H1 (cell line): ENCODE measurements around the gene SPDYC. TPM values are rescaled to one million over a fixed set of nuclear protein-coding genes. Genes with fewer than 3 reads are reported as not detected.

ENCODE experiments used
- CTCF ChIA-PET: fragments of 300-600 bp; sonication (Branson Sonifier 250); formaldehyde crosslinking; loops from one replicate; lab custom pipeline; 2021; ENCODE audit not compliant: partially characterized antibody; lab: Charles Lee
- POLR2A ChIA-PET: fragments of 300-600 bp; sonication (Branson Sonifier 250); formaldehyde crosslinking; loops from one replicate; lab custom pipeline; 2021; ENCODE audit warnings: inconsistent platforms; ENCODE audit not compliant: partially characterized antibody; lab: Charles Lee
- DNase-seq, 2 experiments: peaks; one replicate each; pipeline versions ENCODE4 v3.0.0 to v3.0.0-alpha.2; 2010 to 2022; ENCODE audit warnings: low spot score in 2 of 2, low read depth in 1 of 2, mixed read lengths in 1 of 2
- FAIRE-seq: peaks from 2 replicates; lab custom pipeline; 2011; peaks lifted over from hg19 to GRCh38; lab: Jason Lieb, UNC
- H2AFZ ChIP-seq: 2 replicates; pipeline ENCODE4 v1.8.1; 2012; ENCODE audit warnings: low read length, inconsistent platforms
- H2AK5ac ChIP-seq: 2 replicates; pipeline ENCODE4 v1.6.1; 2013; ENCODE audit warnings: low read depth, low read length
- H2BK120ac ChIP-seq: replicated peaks from 2 replicates; pipeline ENCODE3; 2013; ENCODE audit warnings: low read depth, low read length, inconsistent platforms
- H2BK12ac ChIP-seq: 2 replicates; pipeline ENCODE4 v1.6.1; 2013; ENCODE audit warnings: low read depth, low read length
- H2BK15ac ChIP-seq: 2 replicates; pipeline ENCODE4 v1.6.1; 2013; ENCODE audit warnings: low read length
- H2BK20ac ChIP-seq: 2 replicates; pipeline ENCODE4 v1.6.1; 2013; ENCODE audit warnings: low read length
- H2BK5ac ChIP-seq: 2 replicates; pipeline ENCODE4 v1.6.1; 2013; ENCODE audit warnings: low read depth, low read length
- H3K14ac ChIP-seq: 2 replicates; pipeline ENCODE4 v1.6.1; 2013; ENCODE audit warnings: inconsistent platforms; ENCODE audit not compliant: insufficient read length
- H3K18ac ChIP-seq: 2 replicates; pipeline ENCODE4 v1.6.1; 2013; ENCODE audit warnings: low read length; ENCODE audit errors: extremely low read depth
- H3K23ac ChIP-seq: 2 replicates; pipeline ENCODE4 v1.6.1; 2013; ENCODE audit warnings: inconsistent platforms; ENCODE audit not compliant: insufficient read length
- H3K23me2 ChIP-seq: 2 replicates; pipeline ENCODE4 v1.6.1; 2013; ENCODE audit warnings: low read depth, low read length
- H3K27ac ChIP-seq: 2 replicates; pipeline ENCODE4 v1.6.1; 2011; ENCODE audit warnings: low read depth, low read length, inconsistent platforms
- H3K27me3 ChIP-seq, 4 experiments: replicated peaks in 1 of 4; 1 replicate in 1 of 4; 2 replicates in 3 of 4; pipeline versions ENCODE4 v1.6.1 to v1.8.1; 2011 to 2013; ENCODE audit warnings: low read length in 3 of 4, mild to moderate bottlenecking in 3 of 4, inconsistent platforms in 2 of 4, mixed read lengths in 2 of 4, moderate library complexity in 1 of 4; ENCODE audit not compliant: control insufficient read depth in 3 of 4, insufficient read depth in 3 of 4; ENCODE audit errors: extremely low read depth in 1 of 4
- H3K36me3 ChIP-seq, 4 experiments: 2 replicates each; pipeline versions ENCODE4 v1.6.1 to v1.8.1; 2011 to 2013; ENCODE audit warnings: mild to moderate bottlenecking in 4 of 4, low read length in 3 of 4, moderate library complexity in 2 of 4, control low read depth in 1 of 4, inconsistent platforms in 1 of 4; ENCODE audit not compliant: insufficient read depth in 4 of 4, control insufficient read depth in 2 of 4
- H3K4ac ChIP-seq: replicated peaks from 2 replicates; pipeline ENCODE3; 2013; ENCODE audit warnings: low read length, low read depth, mixed read lengths, inconsistent platforms; ENCODE audit not compliant: insufficient read length
- H3K4me1 ChIP-seq, 4 experiments: replicated peaks in 1 of 4; 1 replicate in 1 of 4; 2 replicates in 3 of 4; pipeline versions ENCODE4 v1.6.1 to v1.8.1; 2011 to 2013; ENCODE audit warnings: low read length in 3 of 4, inconsistent platforms in 2 of 4, mixed read lengths in 1 of 4; ENCODE audit not compliant: insufficient read depth in 4 of 4, control insufficient read depth in 3 of 4
- H3K4me2 ChIP-seq, 2 experiments: 2 replicates each; pipeline versions ENCODE4 v1.6.1 to v1.8.1; 2011 to 2013; ENCODE audit warnings: low read depth in 2 of 2, low read length in 2 of 2, control low read depth in 1 of 2, inconsistent platforms in 1 of 2, mild to moderate bottlenecking in 1 of 2; ENCODE audit not compliant: insufficient read depth in 1 of 2
- H3K4me3 ChIP-seq, 4 experiments: fragments of 200-600, 300-600 bp in 1 of 4; sonication (generic), shearing (Covaris generic), sonication (Bioruptor Twin) in 1 of 4; 2 replicates each; pipeline versions ENCODE4 v1.5.1 to v1.8.1; 2011 to 2016; ENCODE audit warnings: low read length in 4 of 4, low read depth in 3 of 4, control low read depth in 2 of 4, inconsistent platforms in 2 of 4, mild to moderate bottlenecking in 2 of 4, mixed read lengths in 1 of 4, moderate library complexity in 1 of 4; ENCODE audit not compliant: insufficient read depth in 2 of 4; ENCODE audit errors: extremely low read depth in 1 of 4
- H3K56ac ChIP-seq: replicated peaks from 2 replicates; pipeline ENCODE3; 2013; ENCODE audit warnings: low read depth, mild to moderate bottlenecking, mixed read lengths, low read length, inconsistent platforms; ENCODE audit not compliant: insufficient read length
- H3K79me1 ChIP-seq: 2 replicates; pipeline ENCODE4 v1.6.1; 2013; ENCODE audit warnings: low read depth, low read length, control low read depth
- H3K79me2 ChIP-seq, 2 experiments: 2 replicates each; pipeline versions ENCODE4 v1.6.1 to v1.8.1; 2012 to 2013; ENCODE audit warnings: low read length in 2 of 2, mild to moderate bottlenecking in 2 of 2, inconsistent platforms in 1 of 2; ENCODE audit not compliant: insufficient read depth in 2 of 2, control insufficient read depth in 1 of 2
- H3K9ac ChIP-seq, 4 experiments: replicated peaks in 1 of 4; 1 replicate in 1 of 4; 2 replicates in 3 of 4; pipeline versions ENCODE4 v1.6.1 to v1.8.1; 2011 to 2013; ENCODE audit warnings: low read depth in 3 of 4, low read length in 3 of 4, control low read depth in 2 of 4, mild to moderate bottlenecking in 2 of 4, moderate library complexity in 2 of 4, inconsistent platforms in 1 of 4; ENCODE audit errors: extremely low read depth in 1 of 4
- H3K9me3 ChIP-seq, 2 experiments: 2 replicates each; pipeline versions ENCODE4 v1.6.1 to v1.8.1; 2012 to 2013; ENCODE audit warnings: mild to moderate bottlenecking in 2 of 2, moderate library complexity in 2 of 2, control low read depth in 1 of 2, inconsistent platforms in 1 of 2, low read depth in 1 of 2, low read length in 1 of 2, mixed read lengths in 1 of 2; ENCODE audit not compliant: insufficient read depth in 2 of 2
- H4K20me1 ChIP-seq, 2 experiments: replicated peaks in 1 of 2; 2 replicates each; pipeline versions ENCODE3 to v1.8.1; 2011 to 2013; ENCODE audit warnings: inconsistent platforms in 2 of 2, low read length in 2 of 2, mild to moderate bottlenecking in 1 of 2; ENCODE audit not compliant: insufficient read depth in 2 of 2, control insufficient read depth in 1 of 2
- H4K5ac ChIP-seq: 2 replicates; pipeline ENCODE4 v1.6.1; 2013; ENCODE audit warnings: low read length, low read depth, mixed read lengths, inconsistent platforms; ENCODE audit not compliant: insufficient read length
- H4K8ac ChIP-seq: 2 replicates; pipeline ENCODE4 v1.8.0; 2013; ENCODE audit warnings: mild to moderate bottlenecking, moderate library complexity, low read length, inconsistent platforms; ENCODE audit not compliant: insufficient read depth; ENCODE audit errors: extremely low read depth
- H4K91ac ChIP-seq: replicated peaks from 2 replicates; pipeline ENCODE3; 2013; ENCODE audit warnings: low read length, mixed read lengths, inconsistent platforms; ENCODE audit not compliant: insufficient read length
- CHD1 ChIP-seq: IDR thresholded peaks from 2 replicates; pipeline ENCODE4 v1.6.1; 2012; ENCODE audit warnings: low read depth, low read length, improper control_type of control experiment
- E2F6 ChIP-seq: IDR thresholded peaks from 2 replicates; pipeline ENCODE4 v1.6.1; 2012; ENCODE audit warnings: inconsistent platforms
- EZH2 ChIP-seq: fragments of 200-600 bp; sonication (generic); IDR thresholded peaks from 2 replicates; pipeline ENCODE4 v1.7.1; 2012; ENCODE audit warnings: low read depth, mild to moderate bottlenecking, moderate library complexity, low read length, inconsistent platforms; ENCODE audit not compliant: severe bottlenecking
- HDAC6 ChIP-seq: IDR thresholded peaks from one replicate; pipeline ENCODE4 v1.7.1; 2012; ENCODE audit warnings: low read depth, mild to moderate bottlenecking, inconsistent platforms, low read length, moderate library complexity
- JUND ChIP-seq: IDR thresholded peaks from 2 replicates; pipeline ENCODE4 v1.6.1; 2011; ENCODE audit warnings: mild to moderate bottlenecking, improper control_type of control experiment, low read length
- PHF8 ChIP-seq: fragments of 200-600 bp; sonication (generic); conservative IDR thresholded peaks from 2 replicates; pipeline ENCODE4 v1.7.1; 2012; ENCODE audit warnings: low read depth, mild to moderate bottlenecking, inconsistent platforms, low read length, moderate library complexity
- POLR2A ChIP-seq, 2 experiments: IDR thresholded peaks; 1 replicate in 1 of 2; 2 replicates in 1 of 2; pipeline ENCODE4 v1.6.1; 2011; ENCODE audit warnings: low read depth in 2 of 2, low read length in 2 of 2, mild to moderate bottlenecking in 2 of 2; ENCODE audit errors: control extremely low read depth in 1 of 2
- SAP30 ChIP-seq: fragments of 300-600 bp; sonication (generic); IDR thresholded peaks from 2 replicates; pipeline ENCODE4 v1.7.1; 2012; ENCODE audit warnings: low read length, moderate library complexity, mild to moderate bottlenecking, inconsistent platforms; ENCODE audit not compliant: insufficient read depth, insufficient replicate concordance
- SIX5 ChIP-seq: IDR thresholded peaks from 2 replicates; pipeline ENCODE4 v1.6.1; 2011; ENCODE audit warnings: mild to moderate bottlenecking, low read depth, low read length
- SP2 ChIP-seq: IDR thresholded peaks from 2 replicates; pipeline ENCODE4 v1.6.1; 2012; ENCODE audit warnings: mild to moderate bottlenecking, low read length, inconsistent platforms
- TAF1 ChIP-seq: IDR thresholded peaks from 2 replicates; pipeline ENCODE4 v1.6.1; 2011; ENCODE audit warnings: mild to moderate bottlenecking, low read depth, low read length
- TCF12 ChIP-seq: IDR thresholded peaks from 2 replicates; pipeline ENCODE4 v1.6.1; 2011; ENCODE audit warnings: low read depth, mild to moderate bottlenecking, low read length
- ZNF274 ChIP-seq: IDR thresholded peaks from 2 replicates; pipeline ENCODE4 v1.7.0; 2012; ENCODE audit warnings: low read length, borderline replicate concordance; ENCODE audit errors: extremely low read depth
- WGBS, 2 experiments: shearing (Covaris generic) in 1 of 2; methylation state at CpG; one replicate each; pipeline versions ENCODE4 v1.1.6 to v1.1.7; 2013 to 2015; ENCODE audit warnings: low lambda C conversion rate in 2 of 2, mixed read lengths in 2 of 2, inconsistent platforms in 1 of 2, low coverage in 1 of 2, missing lambda C conversion rate in 1 of 2; ENCODE audit not compliant: insufficient replicate concordance in 2 of 2, insufficient coverage in 1 of 2, insufficient read length in 1 of 2; ENCODE audit errors: extremely low coverage in 1 of 2, missing lambda C conversion rate in 1 of 2; 5-methylcytosine and 5-hydroxymethylcytosine counted together
- polyA plus RNA-seq, 7 experiments: library from polyadenylated mRNA; depleted of rRNA in 3 of 7; stranded (reverse) in 5 of 7; unstranded in 2 of 7; fragments of >200 nt in 5 of 7; fragments of 200-250 nt in 2 of 7; gene quantifications; 1 replicate in 5 of 7; 2 replicates in 1 of 7; 4 replicates in 1 of 7; pipeline versions ENCODE4 v1.2.1 to v1.2.3, GENCODE V29; 2011 to 2013; ENCODE audit warnings: missing spikeins in 2 of 7, mixed read lengths in 2 of 7
- total RNA-seq: library from RNA; stranded (reverse); fragmentation: NEBNext Ultra II Directional; extraction: Animal tissue kit (Norgen Biotek cat#: 25700); gene quantifications from 2 replicates; pipeline ENCODE4 v1.2.1, GENCODE V29; 2021

Gene SPDYC
- total and polyA plus RNA-seq, 2 of the 8 experiments (the other 6 are each of a cell fraction or from before 2014, with no cell fraction given) = 0.15 TPM; not detected in 1

DNA sequence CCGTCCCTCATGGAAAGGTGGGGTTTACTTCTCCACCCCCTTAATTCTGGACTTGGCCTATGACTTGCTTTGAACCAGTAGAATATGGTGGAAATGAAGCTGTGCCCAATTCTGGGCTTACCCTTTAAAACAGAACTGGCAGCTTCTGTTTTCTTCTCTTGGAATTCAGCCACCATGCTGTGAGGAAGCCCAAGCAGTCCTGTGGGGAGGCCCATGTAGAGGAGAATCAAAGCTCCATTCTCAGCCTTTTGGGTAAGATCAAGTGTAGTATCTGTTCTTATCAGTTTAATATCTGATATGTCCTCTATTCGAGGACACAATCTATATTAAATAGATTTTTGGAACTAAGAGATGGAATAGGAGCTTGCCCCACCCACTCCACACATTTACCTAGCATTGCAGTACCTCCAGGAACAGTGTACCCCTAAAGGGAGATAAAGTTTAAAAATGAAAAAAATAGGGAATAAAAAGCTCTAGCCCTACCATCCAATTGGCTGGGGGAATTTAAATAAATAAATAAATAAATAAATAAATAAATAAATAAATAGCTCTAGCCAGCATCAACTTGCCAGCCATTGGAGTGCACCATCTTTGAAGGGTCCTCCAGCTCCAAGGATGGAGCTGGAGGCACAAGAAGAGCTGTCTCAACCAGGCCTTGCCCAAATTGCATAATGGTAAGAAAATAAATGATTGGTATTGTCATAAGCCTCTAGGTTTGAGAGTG lies 22.5 kb upstream of the SPDYC start:
- 83% methylated on average over 2 of the region's 2 CpGs; no CpG with 5 or more reads in 1 of the 2 experiments for WGBS, 2 experiments
- FAIRE-seq = no peak
- Histone ChIP-seq H4K91ac (no peak overlapping the region), H2BK20ac (no peak overlapping the region), H3K27me3 (no peaks in the 10 kb centered on the region), H3K27ac (no peak overlapping the region), H3K4me3 (no peak overlapping the region), H2BK15ac (no peak overlapping the region), H4K5ac (no peak overlapping the region), H4K20me1 (no peaks in the 10 kb centered on the region), H3K79me2 (no peaks in the 10 kb centered on the region), H3K23me2 (no peaks in the 10 kb centered on the region), H2BK12ac (no peak overlapping the region), H2BK120ac (no peak overlapping the region), H3K4ac (no peak overlapping the region), H3K79me1 (no peaks in the 10 kb centered on the region), H2BK5ac (no peak overlapping the region), H2AFZ (no peak overlapping the region), H2AK5ac (no peak overlapping the region), H3K36me3 (no peaks in the 10 kb centered on the region), H3K9ac (no peak overlapping the region), H3K18ac (no peak overlapping the region), H3K56ac (no peak overlapping the region), H3K4me2 (no peak overlapping the region), H3K23ac (no peak overlapping the region), H3K9me3 (peaks cover 0 to 7% of the 10 kb centered on the region in 2 experiments; a peak in 1 of 4 replicates), H3K14ac (no peak overlapping the region), H3K4me1 (no peaks in the 10 kb centered on the region), H4K8ac (no peak overlapping the region)
- ChIA-PET CTCF (interaction anchor here (0.6 to 1.2 kb wide), 4 partner anchors 12 to 332 kb away, joined by 3 read pairs; partner anchors contain the start of gene CAPN1), POLR2A (interaction anchor here (0.8 to 1.0 kb wide), 2 partner anchors 10 to 169 kb away, joined by 3 to 5 read pairs; no protein-coding TSS in a partner anchor)
- no peak for DNase-seq
- no peak for TF ChIP-seq TCF12
- no peak for TF ChIP-seq EZH2
- TF ChIP-seq JUND = no peak
- TF ChIP-seq SP2 = no peak
- no peak for TF ChIP-seq CHD1
- no peak for TF ChIP-seq POLR2A (IDR thresholded peaks at IDR 0.05; ENCODE audit: control extremely low read depth in 1 of 2, low read depth in 2 of 2, low read length in 2 of 2)
- no peak for TF ChIP-seq TAF1
- TF ChIP-seq ZNF274 = no peak
- no peak for TF ChIP-seq E2F6
- no peak for TF ChIP-seq HDAC6
- no peak for TF ChIP-seq PHF8
- no peak for TF ChIP-seq SIX5
- no peak for TF ChIP-seq SAP30
